Peyer's patch (tissue), 4 donors: Measurements from ENCODE around the gene PHACTR3.

Source experiments
- CTCF ChIP-seq, 6 experiments: fragments of 450-650 bp in 4 of 6; fragments of 200-600 bp in 2 of 6; sonication (generic) in 1 of 6; IDR thresholded peaks; one replicate each; pipeline ENCODE4 v1.5.1; 2017 to 2019; ENCODE audit warnings: antibody characterized with exemption in 6 of 6, mild to moderate bottlenecking in 3 of 6, moderate library complexity in 1 of 6
- POLR2A ChIP-seq, 2 donors: fragments of 450-650 bp; IDR thresholded peaks; one replicate each; pipeline ENCODE4 v1.5.1; 2017; ENCODE audit warnings: antibody characterized with exemption in 2 of 2, mild to moderate bottlenecking in 2 of 2, moderate library complexity in 2 of 2

- no peak for TF ChIP-seq CTCF (IDR thresholded peaks at IDR 0.05)
- no peak for TF ChIP-seq POLR2A (IDR thresholded peaks at IDR 0.05)
Measured at GRCh38 chr20:59774921-59775686, 170.8 kb downstream of the PHACTR3 start.
